ENCODE data around the gene PARD3B.
A peak's percentile ranks its signal among the peaks of the same experiment; 100 is the strongest.

Gene PARD3B

GRCh38 chr2:205435970-205436369 lies 890.7 kb downstream of the PARD3B start:
- no peak for FAIRE-seq
- no peak for DNase-seq (ENCODE audit: low spot score)

- DNase-seq (ENCODE audit: low spot score) (no peak), FAIRE-seq (no peak)
Observed at GRCh38 chr2:205438241-205438640, 893.0 kb downstream of the PARD3B start.

GRCh38 chr2:205439621-205440020 lies 894.3 kb downstream of the PARD3B start:
- FAIRE-seq: no peak
- DNase-seq (ENCODE audit: low spot score): no peak

GRCh38 chr2:205441524-205441923 lies 896.2 kb downstream of the PARD3B start:
- FAIRE-seq: no peak
- DNase-seq (ENCODE audit: low spot score): no peak

- no peak for DNase-seq (ENCODE audit: low spot score)
- no peak for FAIRE-seq
Observed at GRCh38 chr2:205448189-205448588, 902.9 kb downstream of the PARD3B start.

- DNase-seq (ENCODE audit: low spot score) (no peak), FAIRE-seq (no peak)
Observed at GRCh38 chr2:205451901-205452512, 906.7 kb downstream of the PARD3B start.

GRCh38 chr2:205453202-205453601 lies 907.9 kb downstream of the PARD3B start:
- DNase-seq (ENCODE audit: low spot score): no peak

GRCh38 chr2:205456682-205457081 lies 911.4 kb downstream of the PARD3B start:
- FAIRE-seq (peak; percentile 90), DNase-seq (ENCODE audit: low spot score) (no peak)

More at GRCh38 chr2:205453202-205453601, 907.9 kb downstream of the PARD3B start:
- no peak for FAIRE-seq

- no peak for FAIRE-seq
Observed at GRCh38 chr2:205460217-205460616, 914.9 kb downstream of the PARD3B start.

GRCh38 chr2:205461169-205461568 lies 915.9 kb downstream of the PARD3B start:
- FAIRE-seq: no peak
- DNase-seq (ENCODE audit: low spot score): peak; percentile 63

More at GRCh38 chr2:205460217-205460616, 914.9 kb downstream of the PARD3B start:
- DNase-seq (ENCODE audit: low spot score): no peak

- DNase-seq (ENCODE audit: low spot score) (peak; percentile 38), FAIRE-seq (no peak)
Observed at GRCh38 chr2:205461678-205462665, 916.7 kb downstream of the PARD3B start.

- DNase-seq (ENCODE audit: low spot score) (peak; percentile 36), FAIRE-seq (peak; percentile 4)
Observed at GRCh38 chr2:205462681-205463345, 917.5 kb downstream of the PARD3B start.

- FAIRE-seq: no peak
- no peak for DNase-seq (ENCODE audit: low spot score)
Observed at GRCh38 chr2:205463466-205464025, 918.3 kb downstream of the PARD3B start.

GRCh38 chr2:205464681-205465080 lies 919.4 kb downstream of the PARD3B start:
- FAIRE-seq (no peak), DNase-seq (ENCODE audit: low spot score) (no peak)

- FAIRE-seq (no peak), DNase-seq (ENCODE audit: low spot score) (no peak)
Observed at GRCh38 chr2:205465791-205466190, 920.5 kb downstream of the PARD3B start.

- no peak for FAIRE-seq
- no peak for DNase-seq (ENCODE audit: low spot score)
Observed at GRCh38 chr2:205471776-205472175, 926.5 kb downstream of the PARD3B start.

GRCh38 chr2:205473791-205474190 lies 928.5 kb downstream of the PARD3B start:
- FAIRE-seq (no peak), DNase-seq (ENCODE audit: low spot score) (no peak)

GRCh38 chr2:205474741-205475415 lies 929.6 kb downstream of the PARD3B start:
- no peak for FAIRE-seq
- DNase-seq (ENCODE audit: low spot score): no peak

- FAIRE-seq (no peak), DNase-seq (ENCODE audit: low spot score) (no peak)
Observed at GRCh38 chr2:205475416-205475768, 930.1 kb downstream of the PARD3B start.

- DNase-seq (ENCODE audit: low spot score) (no peak), FAIRE-seq (no peak)
Observed at GRCh38 chr2:205477016-205477705, 931.9 kb downstream of the PARD3B start.

All from RCC 7860 (cell line).